ENCODE data around the gene GJA10. TPM values are rescaled to one million over a fixed set of nuclear protein-coding genes. Genes with fewer than 3 reads are reported as not detected.

GJA10 gene
- polyA plus RNA-seq, 1 donor (not counting 4 experiments of a cell fraction or from before 2014, with no cell fraction given): not detected

- Histone ChIP-seq H3K9ac (ENCODE audit: control insufficient read depth, extremely low read depth, insufficient read depth, low read length) (no peak overlapping the region), H3K27ac (ENCODE audit: control insufficient read depth, insufficient read depth, low read length) (no peak overlapping the region), H2AFZ (ENCODE audit: control insufficient read depth, low read length) (no peak overlapping the region), H3K36me3 (ENCODE audit: control insufficient read depth in 2 of 2, extremely low read depth in 1 of 2, insufficient read depth in 2 of 2, low read length in 2 of 2) (peaks cover 0 to 6% of the 10 kb centered on the region in 2 experiments), H3K4me1 (ENCODE audit: control insufficient read depth, extremely low read depth, insufficient read depth, low read length) (no peaks in the 10 kb centered on the region), H3K4me2 (ENCODE audit: control insufficient read depth, extremely low read depth, insufficient read depth, low read depth, low read length) (no peak overlapping the region), H4K20me1 (ENCODE audit: control insufficient read depth, extremely low read depth, insufficient read depth, low read length) (no peaks in the 10 kb centered on the region), H3K27me3 (ENCODE audit: control insufficient read depth, extremely low read depth, insufficient read depth, low read length) (no peaks in the 10 kb centered on the region), H3K9me3 (ENCODE audit: control insufficient read depth, low read depth, low read length) (no peaks in the 10 kb centered on the region), H3K79me2 (ENCODE audit: control insufficient read depth, insufficient read depth, low read length) (no peaks in the 10 kb centered on the region), H3K4me3 (ENCODE audit: control insufficient read depth in 2 of 3, extremely low read depth in 1 of 3, insufficient read depth in 2 of 3, low read depth in 1 of 3, low read length in 3 of 3) (no peak overlapping the region), H3K9me1 (ENCODE audit: control insufficient read depth, extremely low read depth, insufficient read depth, low read length) (no peaks in the 10 kb centered on the region)
- FAIRE-seq (no peak), DNase-seq (ENCODE audit: low read depth, low spot score) (no peak)
- TF ChIP-seq CTCF (optimal IDR thresholded peaks at IDR 0.05 in 1 of 3, IDR thresholded peaks at IDR 0.05 in 1 of 3, conservative IDR thresholded peaks at IDR 0.05 in 1 of 3; ENCODE audit: extremely low read depth in 1 of 3, insufficient read depth in 2 of 3, low read length in 3 of 3) (no peak), EZH2 (IDR thresholded peaks at IDR 0.05; ENCODE audit: low read length) (no peak)
- dilution Hi-C loops (cut with MboI; ENCODE audit: extremely low pct_ligation_motif_present, low sequenced_read_pairs): no loop called here
Measured at GRCh38 chr6:89874438-89874837, 19.8 kb upstream of the GJA10 start.

DNA sequence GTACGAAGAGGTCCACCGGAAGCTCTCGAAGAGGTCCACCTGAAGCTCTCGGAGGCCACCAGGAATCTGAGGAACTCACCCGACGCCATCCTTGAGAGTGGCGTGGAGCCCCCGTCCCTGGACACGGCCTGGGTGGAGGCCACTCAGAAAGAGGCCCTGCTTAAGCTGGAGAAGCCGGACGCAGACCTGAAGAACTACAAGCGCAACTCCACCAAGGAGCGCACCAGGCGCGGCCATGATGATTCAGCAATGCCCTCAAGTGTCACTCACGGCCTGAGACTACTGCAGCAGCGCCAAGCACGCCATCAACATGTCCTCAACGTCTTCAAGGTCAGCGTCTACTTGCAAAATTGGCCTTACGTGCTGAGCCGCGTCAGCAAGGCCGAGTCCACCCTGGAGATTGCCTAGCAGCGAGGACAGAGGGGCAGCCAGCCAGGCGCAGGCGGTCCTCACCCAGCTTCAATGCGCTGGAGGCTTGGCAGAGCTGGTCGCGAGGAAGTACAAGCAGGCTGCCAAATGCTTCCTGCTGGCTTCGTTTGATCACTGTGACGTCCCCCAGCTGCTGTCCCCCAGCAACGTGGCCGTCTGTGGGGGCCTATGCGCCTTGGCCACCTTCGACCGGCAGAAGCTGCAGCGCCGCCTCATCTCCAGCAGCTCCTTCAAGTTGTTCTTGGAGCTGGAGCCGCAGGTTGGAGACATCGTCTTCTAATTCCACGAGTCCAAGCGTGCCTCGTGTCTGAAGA lies 7.7 kb upstream of the GJA10 start:
- no peaks in the 10 kb centered on the region for H4K20me1 ChIP-seq (ENCODE audit: control insufficient read depth, extremely low read depth, insufficient read depth, low read length)
- no peaks in the 10 kb centered on the region for H3K9me1 ChIP-seq (ENCODE audit: control insufficient read depth, extremely low read depth, insufficient read depth, low read length)
- H3K27ac ChIP-seq (ENCODE audit: control insufficient read depth, insufficient read depth, low read length): no peak overlapping the region
- no peaks in the 10 kb centered on the region for H3K79me2 ChIP-seq (ENCODE audit: control insufficient read depth, insufficient read depth, low read length)
- H2AFZ ChIP-seq (ENCODE audit: control insufficient read depth, low read length): no peak overlapping the region
- H3K9me3 ChIP-seq (ENCODE audit: control insufficient read depth, low read depth, low read length): no peaks in the 10 kb centered on the region
- H3K27me3 ChIP-seq (ENCODE audit: control insufficient read depth, extremely low read depth, insufficient read depth, low read length): peaks cover 12% of the 10 kb centered on the region
- H3K4me2 ChIP-seq (ENCODE audit: control insufficient read depth, extremely low read depth, insufficient read depth, low read depth, low read length): no peak overlapping the region
- no peaks in the 10 kb centered on the region for H3K4me1 ChIP-seq (ENCODE audit: control insufficient read depth, extremely low read depth, insufficient read depth, low read length)
- H3K9ac ChIP-seq (ENCODE audit: control insufficient read depth, extremely low read depth, insufficient read depth, low read length): no peak overlapping the region
- TF ChIP-seq EZH2 (IDR thresholded peaks at IDR 0.05; ENCODE audit: low read length) (no peak), CTCF (optimal IDR thresholded peaks at IDR 0.05 in 1 of 3, IDR thresholded peaks at IDR 0.05 in 1 of 3, conservative IDR thresholded peaks at IDR 0.05 in 1 of 3; ENCODE audit: extremely low read depth in 1 of 3, insufficient read depth in 2 of 3, low read length in 3 of 3) (no peak)
- no peak for DNase-seq (ENCODE audit: low read depth, low spot score)
- H3K4me3 ChIP-seq (ENCODE audit: control insufficient read depth in 2 of 3, extremely low read depth in 1 of 3, insufficient read depth in 2 of 3, low read depth in 1 of 3, low read length in 3 of 3): no peak overlapping the region
- H3K36me3 ChIP-seq (ENCODE audit: control insufficient read depth in 2 of 2, extremely low read depth in 1 of 2, insufficient read depth in 2 of 2, low read length in 2 of 2): no peaks in the 10 kb centered on the region
- dilution Hi-C loops (cut with MboI; ENCODE audit: extremely low pct_ligation_motif_present, low sequenced_read_pairs): no loop called here
- FAIRE-seq: no peak
